Measurements from ENCODE around the gene INPP5D.

The INPP5D gene

GRCh38 chr2:233208382-233209116, 148.4 kb downstream of the INPP5D start:
- in situ Hi-C loops (cut with MboI; ENCODE audit: low sequenced_read_pairs, unreplicated experiment), result no loop called here
- no peak for TF ChIP-seq CTCF (IDR thresholded peaks at IDR 0.05; ENCODE audit: borderline replicate concordance, control extremely low read depth, extremely low read depth, insufficient read depth, missing control alignments)
- DNase-seq (ENCODE audit: low spot score), result peak; percentile 37

GRCh38 chr2:233209117-233209532, 149.0 kb downstream of the INPP5D start:
- DNase-seq (ENCODE audit: low spot score), result no peak
- in situ Hi-C loops (cut with MboI; ENCODE audit: low sequenced_read_pairs, unreplicated experiment), result no loop called here
- no peak for TF ChIP-seq CTCF (IDR thresholded peaks at IDR 0.05; ENCODE audit: borderline replicate concordance, control extremely low read depth, extremely low read depth, insufficient read depth, missing control alignments)

- no peak for DNase-seq (ENCODE audit: low spot score)
- in situ Hi-C loops (cut with MboI; ENCODE audit: low sequenced_read_pairs, unreplicated experiment), result no loop called here
- no peak for TF ChIP-seq CTCF (IDR thresholded peaks at IDR 0.05; ENCODE audit: borderline replicate concordance, control extremely low read depth, extremely low read depth, insufficient read depth, missing control alignments)
Measured at GRCh38 chr2:233209533-233210171, 149.5 kb downstream of the INPP5D start.

GRCh38 chr2:233210281-233210680, 150.1 kb downstream of the INPP5D start:
- no peak for DNase-seq (ENCODE audit: low spot score)
- in situ Hi-C loops (cut with MboI; ENCODE audit: low sequenced_read_pairs, unreplicated experiment), result no loop called here
- TF ChIP-seq CTCF (IDR thresholded peaks at IDR 0.05; ENCODE audit: borderline replicate concordance, control extremely low read depth, extremely low read depth, insufficient read depth, missing control alignments), result no peak

- TF ChIP-seq CTCF (IDR thresholded peaks at IDR 0.05; ENCODE audit: borderline replicate concordance, control extremely low read depth, extremely low read depth, insufficient read depth, missing control alignments), result no peak
- no peak for DNase-seq (ENCODE audit: low spot score)
- in situ Hi-C loops (cut with MboI; ENCODE audit: low sequenced_read_pairs, unreplicated experiment), result no loop called here
Measured at GRCh38 chr2:233210843-233211547, 150.9 kb downstream of the INPP5D start.

GRCh38 chr2:233211548-233211895, 151.4 kb downstream of the INPP5D start:
- DNase-seq (ENCODE audit: low spot score), result no peak
- in situ Hi-C loops (cut with MboI; ENCODE audit: low sequenced_read_pairs, unreplicated experiment), result no loop called here
- TF ChIP-seq CTCF (IDR thresholded peaks at IDR 0.05; ENCODE audit: borderline replicate concordance, control extremely low read depth, extremely low read depth, insufficient read depth, missing control alignments), result no peak

All from GM13976 (cell line).